Right atrium auricular region (tissue), 2 donors: Measurements from ENCODE around the gene FERMT3. TPM values are rescaled to one million over a fixed set of nuclear protein-coding genes. Genes with fewer than 3 reads are reported as not detected.

Source experiments
- DNase-seq: peaks from one replicate; pipeline ENCODE4 v3.0.0-alpha.2; 2019; ENCODE audit warnings: low spot score
- H3K27ac ChIP-seq, 2 donors: fragments of 200-600 bp; sonication (generic); 1 replicate in 1 of 2; 2 replicates in 1 of 2; pipeline ENCODE4 v1.5.1; 2016 to 2019
- H3K27me3 ChIP-seq, 2 donors: fragments of 200-600 bp; sonication (generic); one replicate each; pipeline versions ENCODE4 v1.5.1 to v1.6.0; 2017 to 2019
- H3K36me3 ChIP-seq: fragments of 200-600 bp; sonication (generic); one replicate; pipeline ENCODE4 v1.5.1; 2016
- H3K4me1 ChIP-seq, 2 donors: fragments of 200-600 bp; sonication (generic); one replicate each; pipeline versions ENCODE4 v1.5.1 to v1.6.0; 2017 to 2019
- H3K4me3 ChIP-seq, 2 donors: fragments of 200-600 bp; sonication (generic); 1 replicate in 1 of 2; 2 replicates in 1 of 2; pipeline ENCODE4 v1.5.1; 2017 to 2019; ENCODE audit warnings: mild to moderate bottlenecking in 1 of 2, moderate library complexity in 1 of 2
- H3K9me3 ChIP-seq, 2 donors: fragments of 200-600 bp; sonication (generic); one replicate each; pipeline ENCODE4 v1.5.1; 2019
- total RNA-seq, 2 donors: library from RNA; depleted of rRNA; stranded (reverse); fragments of >200 nt; gene quantifications; one replicate each; pipeline ENCODE4 v1.1.0, GENCODE V29; 2016
- TF ChIP-seq, protein P1 (sequence below), 2 donors: fragments of 200-600 bp; sonication (generic); IDR thresholded peaks; one replicate each; pipeline ENCODE4 v1.5.1; 2019; ENCODE audit warnings: antibody characterized with exemption in 2 of 2

FERMT3 gene
- total RNA-seq, 2 donors from 2014 or later: 6.3 to 19.4 TPM

DNA sequence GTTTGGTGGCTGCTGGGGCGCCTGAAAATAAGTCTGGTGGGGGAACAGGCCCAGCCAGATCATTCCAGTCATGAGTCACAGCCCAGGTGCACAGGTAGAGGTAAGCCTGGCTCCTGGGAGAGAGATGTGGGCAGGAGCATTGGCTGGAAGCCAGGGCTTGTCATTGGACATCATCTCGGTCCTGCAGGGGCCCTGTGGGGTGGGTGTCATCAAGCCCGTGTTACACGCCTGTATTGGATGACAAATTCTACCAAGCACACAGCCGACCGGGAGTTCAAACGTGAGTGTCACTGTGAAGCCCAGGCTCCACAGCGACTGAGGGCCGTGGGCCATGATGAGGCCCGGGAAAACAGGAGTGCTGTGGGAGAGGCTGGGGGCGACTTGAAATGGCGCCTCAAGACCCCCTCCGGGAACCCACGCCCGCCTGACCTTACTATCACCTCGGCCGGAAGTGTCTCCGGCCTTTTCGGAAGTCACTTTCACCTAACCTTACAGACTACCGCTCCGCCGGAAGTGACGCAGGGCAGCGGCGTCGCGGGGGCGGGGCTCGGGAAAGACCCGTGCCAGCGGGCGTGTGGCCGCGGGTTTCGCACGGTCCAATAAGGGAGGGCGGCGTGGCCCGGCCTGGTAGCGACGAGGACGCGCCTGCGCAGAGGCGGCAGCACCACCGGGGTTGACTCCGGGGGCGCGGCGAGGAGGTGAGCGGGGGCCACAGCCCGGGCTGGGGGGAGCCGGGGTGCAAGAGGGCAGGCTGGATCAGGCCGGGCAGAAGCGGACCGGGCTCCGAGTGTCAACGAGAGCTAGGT, 34.1 kb downstream of the FERMT3 start, which contains the start of gene FKBP2:
Gene FKBP2, plus strand, starts transcription at position 661 of the 806 bp plus-strand sequence. CDS start 1,293 bp downstream, outside the sequence.
- Histone ChIP-seq H3K27ac (peak within 1 kb of the TSS; percentile 97 to 99), H3K9me3 (no peaks in the 10 kb centered on the region), H3K27me3 (no peaks in the 10 kb centered on the region), H3K4me1 (peaks cover 0 to 59% of the 10 kb centered on the region in 2 donors), H3K36me3 (peaks cover 16% of the 10 kb centered on the region), H3K4me3 (peak within 1 kb of the TSS; percentile 75 to 85)
- TF ChIP-seq, protein P1, sequence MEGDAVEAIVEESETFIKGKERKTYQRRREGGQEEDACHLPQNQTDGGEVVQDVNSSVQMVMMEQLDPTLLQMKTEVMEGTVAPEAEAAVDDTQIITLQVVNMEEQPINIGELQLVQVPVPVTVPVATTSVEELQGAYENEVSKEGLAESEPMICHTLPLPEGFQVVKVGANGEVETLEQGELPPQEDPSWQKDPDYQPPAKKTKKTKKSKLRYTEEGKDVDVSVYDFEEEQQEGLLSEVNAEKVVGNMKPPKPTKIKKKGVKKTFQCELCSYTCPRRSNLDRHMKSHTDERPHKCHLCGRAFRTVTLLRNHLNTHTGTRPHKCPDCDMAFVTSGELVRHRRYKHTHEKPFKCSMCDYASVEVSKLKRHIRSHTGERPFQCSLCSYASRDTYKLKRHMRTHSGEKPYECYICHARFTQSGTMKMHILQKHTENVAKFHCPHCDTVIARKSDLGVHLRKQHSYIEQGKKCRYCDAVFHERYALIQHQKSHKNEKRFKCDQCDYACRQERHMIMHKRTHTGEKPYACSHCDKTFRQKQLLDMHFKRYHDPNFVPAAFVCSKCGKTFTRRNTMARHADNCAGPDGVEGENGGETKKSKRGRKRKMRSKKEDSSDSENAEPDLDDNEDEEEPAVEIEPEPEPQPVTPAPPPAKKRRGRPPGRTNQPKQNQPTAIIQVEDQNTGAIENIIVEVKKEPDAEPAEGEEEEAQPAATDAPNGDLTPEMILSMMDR (IDR thresholded peaks at IDR 0.05): no peak
- DNase-seq: peak; percentile 98

DNA sequence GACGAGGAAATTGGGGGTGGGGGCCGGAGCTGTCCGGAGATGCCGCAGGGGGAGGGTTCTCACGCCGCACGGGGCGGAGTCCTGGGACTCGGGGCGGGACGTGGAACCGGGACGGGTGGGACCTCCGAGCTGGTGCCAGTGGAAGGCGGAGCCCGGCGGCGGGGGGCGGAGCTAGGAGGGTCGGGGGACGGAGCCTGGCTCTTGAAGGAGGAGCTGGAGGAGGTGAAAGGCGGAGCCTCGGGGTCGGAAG, 34.6 kb downstream of the FERMT3 start:
- peak overlapping the region; percentile 97 to 99 for H3K27ac ChIP-seq
- H3K36me3 ChIP-seq: peaks cover 12% of the 10 kb centered on the region
- no peaks in the 10 kb centered on the region for H3K9me3 ChIP-seq
- H3K27me3 ChIP-seq: no peaks in the 10 kb centered on the region
- TF ChIP-seq, protein P1 (IDR thresholded peaks at IDR 0.05): no peak
- peak overlapping the region; percentile 59 to 85 for H3K4me3 ChIP-seq
- H3K4me1 ChIP-seq: peaks cover 0 to 59% of the 10 kb centered on the region in 2 donors
- DNase-seq: peak; percentile 100

DNA sequence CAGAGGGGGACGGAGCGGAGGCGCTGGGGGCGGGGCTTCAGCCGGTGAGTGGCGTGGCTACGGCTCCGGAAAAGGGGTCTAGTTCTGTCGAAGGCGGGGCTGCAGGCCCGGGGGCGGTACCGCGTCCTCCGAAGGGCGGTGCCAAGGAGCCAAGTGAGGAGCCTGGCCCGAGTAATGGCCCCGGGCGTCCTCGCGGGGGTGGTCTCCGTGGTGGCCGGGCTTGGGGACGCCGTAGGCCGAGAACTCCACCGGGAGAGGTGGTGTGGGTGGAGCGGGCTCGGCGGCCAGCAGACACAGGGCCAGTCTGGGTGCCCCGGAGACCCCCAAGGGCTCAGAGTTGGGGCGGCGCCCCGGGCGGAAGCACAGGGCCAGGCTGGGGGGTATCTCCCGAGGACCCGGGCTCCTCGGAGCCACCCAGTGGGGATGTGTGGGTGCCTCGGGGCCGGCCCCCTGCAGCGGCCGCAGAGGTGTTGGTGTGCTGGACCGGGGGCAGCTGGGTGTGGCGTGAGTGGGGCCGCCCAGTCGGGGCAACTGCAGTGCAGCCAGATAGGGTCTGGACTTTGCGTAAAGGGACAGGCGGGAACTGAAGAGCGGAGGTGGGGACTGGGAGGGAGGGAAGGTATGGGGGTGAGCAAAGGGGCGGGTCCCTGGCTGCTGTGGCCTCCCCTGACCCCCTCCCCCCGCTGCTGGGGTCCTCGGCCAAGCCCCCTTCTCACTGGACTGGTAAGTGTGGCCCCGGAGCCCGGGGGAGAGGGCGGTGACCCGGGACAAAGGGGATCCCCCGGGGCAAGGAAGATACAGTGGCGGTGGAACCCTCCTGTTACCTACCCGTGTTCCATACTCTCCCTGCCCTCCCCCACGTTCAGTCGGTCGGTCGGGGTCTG, 35.2 kb downstream of the FERMT3 start:
- TF ChIP-seq, protein P1 (IDR thresholded peaks at IDR 0.05): no peak
- Histone ChIP-seq H3K9me3 (no peaks in the 10 kb centered on the region), H3K27me3 (no peaks in the 10 kb centered on the region), H3K4me1 (peaks cover 0 to 55% of the 10 kb centered on the region in 2 donors), H3K27ac (peak overlapping the region; percentile 97 to 99), H3K36me3 (peaks cover 10% of the 10 kb centered on the region), H3K4me3 (peak overlapping the region; percentile 75 to 85)
- no peak for DNase-seq

DNA sequence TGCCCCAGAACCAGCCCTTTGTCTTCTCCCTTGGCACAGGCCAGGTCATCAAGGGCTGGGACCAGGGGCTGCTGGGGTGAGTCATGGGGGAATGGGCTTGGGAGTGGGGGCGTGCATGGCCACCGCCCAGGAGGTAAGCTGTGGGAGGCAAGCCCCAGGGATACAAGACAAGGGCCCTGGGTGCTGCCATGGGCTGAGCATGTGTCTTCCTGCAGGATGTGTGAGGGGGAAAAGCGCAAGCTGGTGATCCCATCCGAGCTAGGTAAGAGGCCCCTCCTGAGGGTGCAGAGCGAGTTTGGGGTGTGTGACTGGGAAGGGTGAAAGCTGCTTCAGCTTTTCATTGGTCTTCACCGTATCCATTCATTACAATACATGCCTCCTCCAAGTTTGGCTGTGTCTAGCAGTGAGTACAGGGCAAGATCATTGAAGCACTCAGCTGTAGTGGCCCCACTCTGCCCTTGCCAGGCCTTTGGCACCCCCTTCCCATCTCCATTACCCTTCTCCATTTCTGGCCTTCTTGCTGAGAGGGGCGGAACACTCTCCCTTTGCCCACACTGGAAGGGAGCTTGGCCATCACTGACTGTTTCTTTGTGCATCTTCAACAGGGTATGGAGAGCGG, 36.8 kb downstream of the FERMT3 start:
- no peaks in the 10 kb centered on the region for H3K9me3 ChIP-seq
- H3K27me3 ChIP-seq: no peaks in the 10 kb centered on the region
- no peak overlapping the region for H3K4me3 ChIP-seq
- no peak for DNase-seq
- H3K4me1 ChIP-seq: peaks cover 0 to 54% of the 10 kb centered on the region in 2 donors
- peak overlapping the region in 1 of 2 donors; percentile 97 for H3K27ac ChIP-seq
- H3K36me3 ChIP-seq: peaks cover 10% of the 10 kb centered on the region
- TF ChIP-seq, protein P1 (IDR thresholded peaks at IDR 0.05): no peak

- TF ChIP-seq, protein P1 (IDR thresholded peaks at IDR 0.05): no peak
- no peak for DNase-seq
- Histone ChIP-seq H3K27ac (no peak overlapping the region), H3K27me3 (no peaks in the 10 kb centered on the region), H3K4me1 (peaks cover 0 to 54% of the 10 kb centered on the region in 2 donors), H3K4me3 (no peak overlapping the region), H3K36me3 (peaks cover 10% of the 10 kb centered on the region), H3K9me3 (no peaks in the 10 kb centered on the region)
Observed at GRCh38 chr11:64244107-64244506, 37.6 kb downstream of the FERMT3 start.
